Fibroblast of lung (primary cell): Measurements from ENCODE around the gene ARHGAP6.

Experiments
- EZH2 ChIP-seq: IDR thresholded peaks from 2 replicates; pipeline ENCODE4 v1.5.1; 2012; ENCODE audit warnings: low read length, control low read depth, mild to moderate bottlenecking; ENCODE audit errors: missing control alignments
- TF ChIP-seq, protein P1 (sequence below), 2 donors: IDR thresholded peaks in 1 of 2; conservative IDR thresholded peaks in 1 of 2; 1 replicate in 1 of 2; 2 replicates in 1 of 2; pipeline ENCODE4 v1.5.1; 2011 to 2012; ENCODE audit warnings: low read length in 2 of 2, control low read depth in 1 of 2, inconsistent platforms in 1 of 2, low read depth in 1 of 2, mild to moderate bottlenecking in 1 of 2

DNA sequence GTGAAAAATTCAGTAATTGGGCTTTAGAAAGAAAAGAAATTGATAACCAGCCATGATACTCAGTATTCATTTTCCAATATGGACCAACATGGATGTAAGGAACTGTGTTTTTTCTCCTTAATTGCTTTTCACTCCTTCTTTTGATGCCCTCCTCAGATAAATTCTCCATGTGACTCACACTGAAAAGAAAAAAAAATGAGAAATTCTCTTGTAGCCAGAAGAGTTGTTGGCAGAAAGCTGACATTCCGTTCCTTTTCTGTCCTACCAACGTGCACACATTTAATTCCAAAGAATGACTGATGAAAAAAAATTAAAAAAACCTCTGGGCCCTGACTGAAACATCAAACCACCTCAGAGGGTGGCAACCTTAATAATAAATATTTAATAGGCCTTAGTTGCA is 219.4 kb downstream of the ARHGAP6 start:
- TF ChIP-seq, protein P1, sequence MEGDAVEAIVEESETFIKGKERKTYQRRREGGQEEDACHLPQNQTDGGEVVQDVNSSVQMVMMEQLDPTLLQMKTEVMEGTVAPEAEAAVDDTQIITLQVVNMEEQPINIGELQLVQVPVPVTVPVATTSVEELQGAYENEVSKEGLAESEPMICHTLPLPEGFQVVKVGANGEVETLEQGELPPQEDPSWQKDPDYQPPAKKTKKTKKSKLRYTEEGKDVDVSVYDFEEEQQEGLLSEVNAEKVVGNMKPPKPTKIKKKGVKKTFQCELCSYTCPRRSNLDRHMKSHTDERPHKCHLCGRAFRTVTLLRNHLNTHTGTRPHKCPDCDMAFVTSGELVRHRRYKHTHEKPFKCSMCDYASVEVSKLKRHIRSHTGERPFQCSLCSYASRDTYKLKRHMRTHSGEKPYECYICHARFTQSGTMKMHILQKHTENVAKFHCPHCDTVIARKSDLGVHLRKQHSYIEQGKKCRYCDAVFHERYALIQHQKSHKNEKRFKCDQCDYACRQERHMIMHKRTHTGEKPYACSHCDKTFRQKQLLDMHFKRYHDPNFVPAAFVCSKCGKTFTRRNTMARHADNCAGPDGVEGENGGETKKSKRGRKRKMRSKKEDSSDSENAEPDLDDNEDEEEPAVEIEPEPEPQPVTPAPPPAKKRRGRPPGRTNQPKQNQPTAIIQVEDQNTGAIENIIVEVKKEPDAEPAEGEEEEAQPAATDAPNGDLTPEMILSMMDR (conservative IDR thresholded peaks at IDR 0.05 in 1 of 2, IDR thresholded peaks at IDR 0.05 in 1 of 2; ENCODE audit: low read depth in 1 of 2, low read length in 2 of 2), result no peak
- TF ChIP-seq EZH2, result no peak
